Stimulated activated CD8-positive, alpha-beta memory T cell treated with anti-CD3 and anti-CD28 coated beads, Interleukin-12 subunit alpha, Interleukin-12 subunit beta, amount 100 ng/mL, for 24 hours (primary cell): ENCODE measurements around the gene GPNMB.
"Not testable (repeated sequence)": the region's sequence is repeated elsewhere in the genome, so short reads cannot be mapped to it uniquely, and the experiment has no call there.

ENCODE experiments used
- DNase-seq: peaks from one replicate; pipeline ENCODE4 v3.0.0-alpha.2; 2020; ENCODE audit errors: extremely low read depth

Gene GPNMB

DNA sequence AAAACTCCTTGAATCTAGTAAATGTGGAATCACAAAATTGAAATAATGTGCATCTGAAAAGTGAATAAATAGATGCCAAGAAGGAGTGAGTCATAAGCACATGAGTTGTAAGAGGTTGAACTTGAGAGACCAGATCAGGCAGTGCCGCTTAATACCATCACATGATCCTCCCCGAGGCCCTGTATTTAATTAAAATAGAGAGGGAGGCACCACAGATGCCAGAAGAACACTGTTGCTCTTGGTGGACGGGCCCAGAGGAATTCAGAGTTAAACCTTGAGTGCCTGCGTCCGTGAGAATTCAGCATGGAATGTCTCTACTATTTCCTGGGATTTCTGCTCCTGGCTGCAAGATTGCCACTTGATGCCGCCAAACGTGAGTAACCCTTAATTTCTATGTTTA, at the start of gene GPNMB:
GPNMB (plus strand) TSS at position 221 of the 400 bp plus-strand sequence; CDS start at position 304, 83 bp downstream.
- no peak for DNase-seq

GRCh38 chr7:23197745-23198144, 48.8 kb upstream of the GPNMB start:
- not testable (repeated sequence) for DNase-seq

GRCh38 chr7:23200331-23200730, 46.2 kb upstream of the GPNMB start:
- DNase-seq, result no peak

GRCh38 chr7:23204241-23204640, 42.3 kb upstream of the GPNMB start:
- no peak for DNase-seq

DNA sequence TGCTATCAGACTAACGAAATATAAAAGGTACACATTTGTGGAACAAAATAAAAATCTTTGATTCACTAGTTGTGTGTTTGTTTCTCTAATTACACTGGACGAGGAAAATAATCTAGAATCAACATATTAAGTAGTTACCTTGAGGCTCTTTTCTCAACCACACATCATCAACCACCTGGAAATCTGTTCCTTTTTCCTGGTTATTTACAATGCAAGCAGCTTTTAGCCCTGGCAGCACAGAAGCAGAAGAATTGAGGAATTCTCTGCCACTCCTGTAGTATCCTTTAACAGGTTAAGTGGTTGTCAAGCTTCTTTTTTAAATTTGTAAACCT, 41.0 kb upstream of the GPNMB start:
- DNase-seq, result no peak

DNA sequence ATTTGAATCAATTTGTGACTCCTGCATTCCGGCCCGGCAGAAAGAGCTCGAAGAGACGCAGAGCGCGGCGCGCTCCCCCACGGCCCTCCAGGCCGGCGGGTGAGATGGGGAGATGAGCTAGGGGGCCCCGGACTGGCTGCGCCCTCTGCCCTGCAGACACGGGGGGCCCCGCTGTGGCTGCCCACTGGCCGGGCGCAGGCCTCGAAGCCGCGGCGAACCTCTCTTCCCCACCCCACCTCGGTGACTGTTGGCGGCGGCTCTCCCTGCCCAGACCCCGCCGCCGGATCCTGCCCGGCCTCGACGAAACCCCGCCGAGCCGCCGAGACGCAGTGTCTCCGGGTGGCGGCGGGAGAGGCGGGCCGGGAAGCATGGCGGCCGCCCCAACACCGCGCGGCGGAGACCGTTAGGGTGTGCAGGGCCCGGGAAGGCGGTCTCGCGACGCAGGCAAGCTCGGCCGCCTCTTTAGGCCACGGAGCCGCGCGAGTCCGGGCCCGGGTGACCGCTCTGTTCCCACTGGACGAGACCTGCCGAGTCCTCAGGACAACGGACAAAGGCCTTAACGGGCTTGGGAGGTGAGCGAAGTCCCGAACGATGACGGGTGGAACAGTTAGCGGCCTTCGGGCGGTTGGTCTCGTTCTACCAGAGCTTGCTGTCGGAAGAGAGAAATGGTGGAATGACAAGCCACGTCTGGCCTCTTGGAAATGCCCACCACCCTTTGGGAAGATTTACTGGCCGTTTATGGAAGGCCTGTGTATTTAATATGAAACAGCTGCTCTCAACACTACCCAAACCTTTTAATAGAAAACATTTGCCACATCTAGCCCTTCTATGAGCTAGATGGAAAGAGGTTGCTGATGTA, 40.4 kb upstream of the GPNMB start:
- no peak for DNase-seq

DNA sequence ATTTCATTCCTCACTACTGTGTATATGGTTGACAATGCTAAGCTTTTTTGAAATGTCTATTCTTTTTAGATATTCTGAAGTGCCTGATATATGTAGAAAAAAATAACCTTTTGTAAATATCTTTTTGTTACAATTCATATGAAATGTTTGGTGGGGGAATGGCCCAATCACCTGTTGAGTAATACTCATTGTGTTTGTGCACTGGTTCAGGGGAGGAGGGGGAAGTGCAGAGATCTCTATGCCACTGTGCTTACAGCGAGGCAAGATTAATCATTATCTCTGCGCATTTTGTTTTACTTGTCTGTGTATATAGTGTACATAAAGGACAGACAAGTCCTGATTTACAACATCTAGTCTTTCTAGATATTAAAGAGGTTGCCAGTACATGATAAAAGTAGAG, 39.6 kb upstream of the GPNMB start:
- no peak for DNase-seq

- no peak for DNase-seq
Measured at GRCh38 chr7:23207884-23208283, 38.7 kb upstream of the GPNMB start.

DNA sequence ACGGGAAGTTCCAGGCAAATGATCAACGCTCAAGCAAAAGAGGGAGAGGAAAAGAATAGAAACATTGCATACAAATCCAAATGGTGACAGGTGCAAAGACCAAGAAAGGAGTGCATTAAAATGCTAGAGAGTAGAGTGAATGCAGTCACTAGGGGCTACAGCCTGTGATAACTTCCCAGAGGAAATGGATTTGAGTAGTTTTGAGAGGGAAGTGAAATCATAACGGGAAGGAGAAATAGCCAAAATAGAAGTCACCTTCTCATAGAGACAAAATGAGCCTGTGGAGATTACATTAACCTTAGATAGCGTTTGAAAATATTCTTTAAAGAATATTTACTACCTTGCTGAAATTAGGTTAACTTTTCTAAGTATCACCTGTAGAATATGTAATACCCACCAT, 38.3 kb upstream of the GPNMB start:
- no peak for DNase-seq

GRCh38 chr7:23210506-23210905, 36.1 kb upstream of the GPNMB start:
- no peak for DNase-seq

- no peak for DNase-seq
Measured at GRCh38 chr7:23211589-23211988, 35.0 kb upstream of the GPNMB start.

- no peak for DNase-seq
Measured at GRCh38 chr7:23212395-23212794, 34.2 kb upstream of the GPNMB start.

- DNase-seq, result no peak
Measured at GRCh38 chr7:23212841-23213240, 33.7 kb upstream of the GPNMB start.

GRCh38 chr7:23213755-23214154, 32.8 kb upstream of the GPNMB start:
- DNase-seq, result no peak

- no peak for DNase-seq
Measured at GRCh38 chr7:23214423-23214822, 32.2 kb upstream of the GPNMB start.

DNA sequence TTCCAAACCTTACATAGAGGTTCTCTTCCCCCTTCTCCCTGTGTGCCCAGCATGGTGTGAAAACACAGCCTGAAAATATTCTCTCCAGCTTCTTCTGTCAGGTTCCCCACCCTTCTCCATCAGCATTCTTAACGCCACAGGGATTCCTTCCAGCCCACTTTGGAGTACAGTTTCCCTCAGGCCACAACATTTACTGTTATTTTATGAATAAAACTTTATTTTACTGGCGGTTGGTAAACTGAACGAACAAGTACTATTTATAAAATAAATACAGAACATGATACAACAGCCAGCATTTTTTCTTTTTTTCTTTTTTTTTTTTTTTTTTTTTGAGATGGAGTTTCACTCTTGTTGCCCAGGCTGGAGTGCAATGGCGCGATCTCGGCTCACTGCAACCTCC, 31.6 kb upstream of the GPNMB start:
- no peak for DNase-seq

- no peak for DNase-seq
Measured at GRCh38 chr7:23216021-23216420, 30.6 kb upstream of the GPNMB start.

- DNase-seq, result no peak
Measured at GRCh38 chr7:23218196-23218595, 28.4 kb upstream of the GPNMB start.

DNA sequence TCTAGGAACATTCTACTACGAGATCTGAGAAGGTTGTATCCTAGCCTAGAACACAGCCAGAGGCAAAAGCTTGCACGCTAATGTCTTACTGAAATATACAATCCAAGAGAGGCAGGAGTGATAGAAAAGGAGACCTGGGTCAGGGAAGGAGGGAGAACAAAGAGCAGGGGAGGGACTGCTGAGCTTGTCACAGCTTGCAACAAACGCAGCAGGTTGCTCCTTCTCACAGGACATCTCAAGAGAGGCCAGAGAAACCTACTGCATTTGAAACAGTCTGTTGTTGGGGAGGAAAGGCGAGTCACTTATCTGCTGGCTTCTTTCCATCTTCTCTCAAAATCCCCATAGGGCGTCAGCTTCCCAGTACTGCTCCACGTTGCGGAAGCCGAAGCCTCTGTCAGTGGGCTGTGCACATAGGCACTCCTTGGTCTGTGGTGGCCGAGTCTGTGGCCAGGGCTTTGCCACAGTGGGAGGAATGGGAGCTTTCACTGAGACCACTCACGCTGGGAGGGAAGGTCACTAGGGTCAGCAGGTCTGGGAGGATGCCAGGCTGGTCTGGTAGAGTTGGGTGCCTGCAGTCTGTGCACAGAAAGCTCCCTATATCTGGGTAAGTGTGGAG, 25.8 kb upstream of the GPNMB start:
- DNase-seq, result no peak

GRCh38 chr7:23222439-23223030, 24.0 kb upstream of the GPNMB start:
- DNase-seq, result no peak

GRCh38 chr7:23224364-23224763, 22.2 kb upstream of the GPNMB start:
- not testable (repeated sequence) for DNase-seq

GRCh38 chr7:23226844-23227450, 19.6 kb upstream of the GPNMB start:
- DNase-seq, result no peak

- DNase-seq, result no peak
Measured at GRCh38 chr7:23228412-23228811, 18.2 kb upstream of the GPNMB start.
